Fibroblast of skin of left biceps (primary cell): Measurements from ENCODE around the gene PLA2G12A.
"Not testable (repeated sequence)": the region's sequence is repeated elsewhere in the genome, so short reads cannot be mapped to it uniquely, and the experiment has no call there.

Experiments
- DNase-seq, 2 experiments: peaks; one replicate each; pipeline ENCODE4 v3.0.0-alpha.2; 2013; ENCODE audit warnings: low read depth in 2 of 2

PLA2G12A gene

DNA sequence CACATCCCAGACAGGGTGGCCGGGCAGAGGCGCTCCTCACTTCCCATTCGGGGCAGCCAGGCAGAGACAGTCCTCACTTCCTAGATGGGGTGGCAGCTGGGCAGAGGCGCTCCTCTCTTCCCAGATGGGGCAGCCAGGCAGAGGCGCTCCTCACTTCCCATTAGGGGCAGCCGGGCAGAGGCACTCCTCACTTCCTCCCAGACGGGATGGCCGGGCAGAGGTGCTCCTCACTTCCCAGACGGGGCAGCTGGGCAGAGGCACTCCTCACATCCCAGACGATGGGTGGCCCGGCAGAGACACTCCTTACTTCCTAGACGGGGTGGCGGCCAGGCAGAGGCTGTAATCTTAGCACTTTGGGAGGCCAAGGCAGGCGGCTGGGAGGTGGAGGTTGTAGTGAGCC is 50.9 kb downstream of the PLA2G12A start:
- DNase-seq: not testable (repeated sequence)

DNA sequence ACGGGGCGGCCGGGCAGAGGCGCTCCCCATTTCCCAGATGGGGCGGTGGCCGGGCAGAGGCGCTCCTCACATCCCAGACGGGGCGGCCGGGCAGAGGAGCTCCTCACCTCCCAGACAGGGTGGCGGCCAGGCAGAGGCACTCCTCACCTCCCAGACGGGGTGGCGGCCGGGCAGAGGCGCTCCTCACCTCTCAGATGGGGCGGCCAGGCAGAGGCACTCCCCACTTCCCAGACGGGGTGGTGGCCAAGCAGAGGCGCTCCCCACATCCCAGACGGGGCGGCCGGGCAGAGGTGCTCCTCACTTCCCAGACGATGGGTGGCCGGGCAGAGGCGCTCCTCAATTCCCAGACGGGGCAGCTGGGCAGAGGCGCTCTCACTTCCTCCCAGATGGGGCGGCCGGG is 51.4 kb downstream of the PLA2G12A start:
- not testable (repeated sequence) for DNase-seq

DNA sequence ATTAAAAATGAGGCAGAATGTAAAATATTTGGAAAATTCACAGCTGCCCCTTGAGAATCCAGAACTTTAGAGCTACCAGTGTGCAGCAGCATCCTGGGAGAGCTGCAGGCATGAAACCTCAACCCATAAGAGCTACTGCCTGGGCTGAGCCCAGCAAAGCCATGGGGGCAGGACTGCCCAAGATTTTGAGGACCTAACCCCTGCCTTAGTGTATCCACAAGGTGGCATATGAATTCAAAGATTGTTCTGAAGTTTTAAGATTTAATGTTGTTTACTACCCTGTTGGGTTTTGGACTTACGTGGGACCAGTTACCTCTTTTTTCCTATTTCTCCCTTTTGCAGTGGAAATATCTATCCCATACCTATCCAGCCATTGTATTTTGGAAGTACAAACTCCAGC is 53.0 kb downstream of the PLA2G12A start:
- no peak for DNase-seq

- no peak for DNase-seq
Observed at GRCh38 chr4:109675843-109676242, 54.0 kb downstream of the PLA2G12A start.

- no peak for DNase-seq
Observed at GRCh38 chr4:109675181-109675580, 54.7 kb downstream of the PLA2G12A start.

- no peak for DNase-seq
Observed at GRCh38 chr4:109673303-109673702, 56.6 kb downstream of the PLA2G12A start.

DNA sequence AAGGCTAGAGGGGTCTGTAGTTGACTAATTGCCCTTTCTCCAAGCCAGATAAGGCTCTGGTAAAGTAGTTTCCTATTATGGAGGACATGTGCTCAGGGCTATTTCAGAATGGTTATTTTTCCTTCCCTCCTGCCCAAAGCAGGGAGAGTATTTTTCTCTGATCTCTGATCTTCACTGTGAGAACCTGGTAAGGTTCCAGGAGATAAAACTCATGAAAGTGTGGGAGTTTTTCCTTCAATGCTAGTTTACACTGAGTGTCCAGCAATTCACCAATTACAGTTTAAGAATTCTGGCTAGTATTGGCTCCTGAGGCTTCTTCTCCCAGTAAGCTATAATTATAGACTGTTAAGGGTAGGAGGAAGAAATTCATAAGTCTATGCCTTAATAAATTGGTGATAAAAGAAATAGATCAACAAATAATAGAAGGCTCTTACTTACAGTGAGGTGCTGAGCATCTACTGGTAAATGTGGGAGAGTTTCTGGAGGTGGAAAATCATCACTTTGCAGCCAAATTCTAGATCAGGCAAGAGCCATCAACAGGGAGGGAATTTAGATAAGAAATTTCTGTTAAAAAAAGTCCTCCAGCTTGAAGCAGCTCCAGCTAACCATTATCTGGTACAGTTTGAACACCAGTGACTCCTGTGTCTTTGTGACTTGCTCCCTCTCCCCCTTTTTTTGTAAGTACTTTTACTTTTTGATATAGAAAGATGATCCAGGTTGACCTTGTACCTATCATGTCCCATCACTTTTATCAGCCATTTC is 57.5 kb downstream of the PLA2G12A start:
- no peak for DNase-seq

DNA sequence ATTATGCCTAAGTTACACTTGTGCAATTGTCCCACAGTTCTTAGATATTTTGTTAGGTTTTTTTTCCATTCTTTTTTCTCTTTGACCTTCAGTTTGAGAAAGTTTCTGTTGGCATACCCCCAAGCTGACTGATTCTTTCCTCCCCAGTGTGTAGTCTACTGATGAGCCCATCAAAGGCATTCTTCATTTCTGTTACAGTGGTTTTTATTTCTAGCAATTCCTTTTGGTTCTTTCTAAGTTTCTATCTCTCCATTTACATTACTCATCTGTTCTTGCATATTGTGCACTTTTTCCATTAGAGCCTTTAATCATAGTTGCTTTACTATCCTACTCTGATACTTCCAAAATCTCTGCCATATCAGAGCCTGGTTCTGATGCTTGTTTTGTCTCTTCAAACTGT is 58.5 kb downstream of the PLA2G12A start:
- DNase-seq: no peak

GRCh38 chr4:109665783-109666485 is 63.9 kb downstream of the PLA2G12A start:
- no peak for DNase-seq

DNA sequence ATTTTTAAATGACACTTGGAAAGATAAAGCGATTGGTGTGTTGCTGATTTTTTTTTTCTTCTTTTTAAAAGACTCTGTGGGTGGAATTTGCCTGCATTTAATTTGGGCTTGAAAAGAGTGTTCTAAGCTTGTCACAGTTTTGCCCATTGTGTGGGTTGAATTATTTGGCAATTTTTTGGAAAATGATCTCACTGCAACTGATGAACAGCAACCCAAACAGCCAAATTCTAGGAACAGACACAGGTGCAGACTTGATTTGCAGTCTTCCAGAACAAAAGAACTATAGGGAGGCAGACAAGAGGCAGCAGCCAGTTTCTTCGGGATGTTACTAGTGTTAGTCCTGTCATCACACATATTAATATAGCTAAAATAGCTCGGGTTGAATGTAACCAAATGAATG is 67.1 kb downstream of the PLA2G12A start:
- no peak for DNase-seq

DNA sequence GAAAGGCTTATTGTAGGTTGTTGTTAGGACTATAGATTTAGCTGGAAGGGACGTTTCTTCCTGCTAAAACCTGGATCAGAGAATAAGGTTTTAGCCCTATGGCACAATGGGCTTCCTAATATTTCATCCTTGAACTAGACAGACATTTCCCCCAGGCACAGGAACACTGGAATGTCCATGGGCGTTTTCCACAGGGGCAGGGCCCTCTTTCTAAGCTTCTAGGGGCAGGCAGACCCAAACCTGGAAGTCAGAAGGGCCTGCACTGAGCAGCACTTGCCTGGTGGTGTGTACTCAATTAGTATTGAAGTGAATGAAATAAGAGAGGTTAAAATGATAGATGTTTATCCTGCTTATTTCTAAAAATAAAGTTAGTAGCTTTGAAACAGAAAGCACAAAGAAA is 67.8 kb downstream of the PLA2G12A start:
- DNase-seq: no peak
